Measurements from ENCODE around the gene PEX7. TPM values are rescaled to one million over a fixed set of nuclear protein-coding genes. Genes with fewer than 3 reads are reported as not detected.

Gene PEX7
- total and polyA plus RNA-seq, 10 of the 15 experiments (the other 5 are each of a cell fraction or from before 2014, with no cell fraction given): 0.58 to 12.4 (median 8.8) TPM

- TF ChIP-seq EGR1 (IDR thresholded peaks at IDR 0.05; ENCODE audit: borderline replicate concordance in 1 of 2, low read depth in 2 of 2, low read length in 2 of 2): peak in 1 of 2 experiments; percentile 67; a peak in 2 of 3 replicates
- TF ChIP-seq KLF5 (IDR thresholded peaks at IDR 0.05; ENCODE audit: partially characterized antibody): no peak
- peak; percentile 70 for TF ChIP-seq SMAD1 (IDR thresholded peaks at IDR 0.05; ENCODE audit: low read depth, partially characterized antibody)
- TF ChIP-seq GABPA (IDR thresholded peaks at IDR 0.05; ENCODE audit: low read depth): 0 out of 2 replicates have a peak, but pooled peaks have one; percentile 18
- TF ChIP-seq BCLAF1 (IDR thresholded peaks at IDR 0.05): no peak
- TF ChIP-seq RB1 (IDR thresholded peaks at IDR 0.05; ENCODE audit: borderline replicate concordance): no peak
- TF ChIP-seq MTA3 (IDR thresholded peaks at IDR 0.05; ENCODE audit: borderline replicate concordance, low read length): peak; percentile 41; the same call in 1 of the 2 replicates
- TF ChIP-seq ZNF384 (IDR thresholded peaks at IDR 0.05; ENCODE audit: borderline replicate concordance, low read depth, low read length): no peak
- 0 out of 2 replicates have a peak, but pooled peaks have one; percentile 48 for TF ChIP-seq SMAD5 (IDR thresholded peaks at IDR 0.05; ENCODE audit: low read depth)
- peak; percentile 86 to 87 for TF ChIP-seq IKZF2 (IDR thresholded peaks at IDR 0.05)
- TF ChIP-seq MLLT1 (IDR thresholded peaks at IDR 0.05): peak; percentile 88
- TF ChIP-seq CEBPZ (IDR thresholded peaks at IDR 0.05; ENCODE audit: low read depth, low read length): no peak
- peak; percentile 83 for TF ChIP-seq POLR2AphosphoS5 (IDR thresholded peaks at IDR 0.05; ENCODE audit: low read length)
- TF ChIP-seq PKNOX1 (IDR thresholded peaks at IDR 0.05): 0 out of 2 replicates have a peak, but pooled peaks have one; percentile 16
- TF ChIP-seq ZBTB11 (CRISPR knock-in tag; IDR thresholded peaks at IDR 0.05): no peak
- TF ChIP-seq RBBP5 (conservative IDR thresholded peaks at IDR 0.05): no peak
Measured at GRCh38 chr6:136783495-136784270, 38.7 kb upstream of the PEX7 start (continued).
